ENCODE results near the gene FNIP1.

DNA sequence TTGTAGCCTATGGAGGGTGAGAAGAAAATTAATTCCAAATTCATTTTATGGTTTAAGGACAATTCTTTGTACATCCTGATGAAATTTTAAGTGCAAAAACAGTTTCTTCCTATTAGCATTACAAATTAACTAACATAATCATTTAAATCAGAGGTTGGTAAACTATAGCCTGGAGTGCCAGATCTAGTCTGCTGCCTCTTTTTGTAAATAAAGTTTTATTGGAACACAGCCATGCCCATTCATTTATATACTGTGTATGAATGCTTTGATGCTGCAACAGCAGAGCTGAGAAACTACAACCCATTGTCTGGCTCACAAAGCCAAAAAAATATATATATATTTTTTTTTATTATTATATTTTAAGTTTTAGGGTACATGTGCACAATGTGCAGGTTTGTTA is 80.2 kb downstream of the FNIP1 start:
- TF ChIP-seq, protein P1, sequence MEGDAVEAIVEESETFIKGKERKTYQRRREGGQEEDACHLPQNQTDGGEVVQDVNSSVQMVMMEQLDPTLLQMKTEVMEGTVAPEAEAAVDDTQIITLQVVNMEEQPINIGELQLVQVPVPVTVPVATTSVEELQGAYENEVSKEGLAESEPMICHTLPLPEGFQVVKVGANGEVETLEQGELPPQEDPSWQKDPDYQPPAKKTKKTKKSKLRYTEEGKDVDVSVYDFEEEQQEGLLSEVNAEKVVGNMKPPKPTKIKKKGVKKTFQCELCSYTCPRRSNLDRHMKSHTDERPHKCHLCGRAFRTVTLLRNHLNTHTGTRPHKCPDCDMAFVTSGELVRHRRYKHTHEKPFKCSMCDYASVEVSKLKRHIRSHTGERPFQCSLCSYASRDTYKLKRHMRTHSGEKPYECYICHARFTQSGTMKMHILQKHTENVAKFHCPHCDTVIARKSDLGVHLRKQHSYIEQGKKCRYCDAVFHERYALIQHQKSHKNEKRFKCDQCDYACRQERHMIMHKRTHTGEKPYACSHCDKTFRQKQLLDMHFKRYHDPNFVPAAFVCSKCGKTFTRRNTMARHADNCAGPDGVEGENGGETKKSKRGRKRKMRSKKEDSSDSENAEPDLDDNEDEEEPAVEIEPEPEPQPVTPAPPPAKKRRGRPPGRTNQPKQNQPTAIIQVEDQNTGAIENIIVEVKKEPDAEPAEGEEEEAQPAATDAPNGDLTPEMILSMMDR (IDR thresholded peaks at IDR 0.05) = no peak
- no peak for TF ChIP-seq POLR2A (IDR thresholded peaks at IDR 0.05)
